Measurements from ENCODE around the gene CENPT.
"Not testable (repeated sequence)": the region's sequence is repeated elsewhere in the genome, so short reads cannot be mapped to it uniquely, and the experiment has no call there.

Gene CENPT

GRCh38 chr16:67846063-67846319, 1.5 kb downstream of the CENPT start:
- FAIRE-seq: no peak

GRCh38 chr16:67845291-67846062, 2.0 kb downstream of the CENPT start:
- FAIRE-seq: no peak

- no peak for FAIRE-seq
Measured at GRCh38 chr16:67844497-67844896, 3.0 kb downstream of the CENPT start.

GRCh38 chr16:67843343-67843765, 4.1 kb downstream of the CENPT start:
- no peak for FAIRE-seq

GRCh38 chr16:67842509-67843342, 4.8 kb downstream of the CENPT start:
- FAIRE-seq: no peak

GRCh38 chr16:67841816-67842508, 5.5 kb downstream of the CENPT start, which contains the start of gene THAP11:
Gene THAP11, plus strand, starts transcription at chr16:67842320. Its CDS starts 235 bp downstream, at chr16:67842555.
- FAIRE-seq: no peak

- FAIRE-seq: no peak
Measured at GRCh38 chr16:67841198-67841815, 6.2 kb downstream of the CENPT start.

GRCh38 chr16:67837811-67838210, 9.7 kb downstream of the CENPT start:
- FAIRE-seq: no peak

GRCh38 chr16:67837190-67837589, 10.3 kb downstream of the CENPT start:
- not testable (repeated sequence) for FAIRE-seq

- no peak for FAIRE-seq
Measured at GRCh38 chr16:67834242-67834614, 13.3 kb downstream of the CENPT start.

GRCh38 chr16:67833415-67834241, 13.9 kb downstream of the CENPT start:
- no peak for FAIRE-seq

- no peak for FAIRE-seq
Measured at GRCh38 chr16:67833030-67833414, 14.5 kb downstream of the CENPT start.

- no peak for FAIRE-seq
Measured at GRCh38 chr16:67828651-67829050, 18.8 kb downstream of the CENPT start.

GRCh38 chr16:67825906-67826305, 21.6 kb downstream of the CENPT start:
- FAIRE-seq: no peak

- no peak for FAIRE-seq
Measured at GRCh38 chr16:67825119-67825518, 22.4 kb downstream of the CENPT start.

- no peak for FAIRE-seq
Measured at GRCh38 chr16:67822511-67822910, 25.0 kb downstream of the CENPT start.

GRCh38 chr16:67820608-67821259, 26.8 kb downstream of the CENPT start:
- no peak for FAIRE-seq

- no peak for FAIRE-seq
Measured at GRCh38 chr16:67814567-67814966, 32.9 kb downstream of the CENPT start.

- no peak for FAIRE-seq
Measured at GRCh38 chr16:67811899-67812298, 35.6 kb downstream of the CENPT start.

GRCh38 chr16:67807148-67807682, 40.3 kb downstream of the CENPT start:
- no peak for FAIRE-seq

GRCh38 chr16:67806428-67807147, 40.9 kb downstream of the CENPT start, which contains the start of the genes RANBP10 and TSNAXIP1:
Gene RANBP10, minus strand, starts transcription at chr16:67806560. Its CDS starts 24 bp downstream, at chr16:67806536.
Gene TSNAXIP1, plus strand, starts transcription at chr16:67806889. Its CDS starts 261 bp downstream, at chr16:67807150.
- peak; percentile 91 for FAIRE-seq
